Activated B cell treated with CpG ODN at 0.5 μM for 24 hours (primary cell): ENCODE results near the gene FRS3. TPM values are rescaled to one million over a fixed set of nuclear protein-coding genes. Genes with fewer than 3 reads are reported as not detected.

Source experiments
- ATAC-seq: fragments of 200-7000 bp; cut with Tn5 transposase; one replicate; pipeline ENCODE4 v1.10.0; 2021; ENCODE audit warnings: low read depth, mild to moderate bottlenecking, moderate library complexity
- CTCF ChIA-PET: fragments of 350-600 bp; sonication (Branson Sonifier 250); formaldehyde crosslinking; loops from one replicate; lab custom pipeline; 2021; ENCODE audit warnings: antibody characterized with exemption; lab: Charles Lee
- POLR2A ChIA-PET: fragments of 350-600 bp; sonication (Branson Sonifier 250); formaldehyde crosslinking; loops from one replicate; lab custom pipeline; 2021; ENCODE audit warnings: antibody characterized with exemption; lab: Charles Lee
- DNase-seq: peaks from one replicate; pipeline ENCODE4 v3.0.0; 2022
- H3K27ac Mint-ChIP-seq: one replicate; pipeline ENCODE4 v1.8.0; 2020; ENCODE audit warnings: mixed read lengths
- H3K27me3 Mint-ChIP-seq: one replicate; pipeline ENCODE4 v1.8.0; 2021; ENCODE audit warnings: mixed read lengths
- H3K36me3 Mint-ChIP-seq: one replicate; pipeline ENCODE4 v1.8.0; 2021; ENCODE audit warnings: low read depth, mixed read lengths
- H3K4me1 Mint-ChIP-seq: one replicate; pipeline ENCODE4 v1.8.0; 2021; ENCODE audit warnings: mixed read lengths
- H3K4me3 Mint-ChIP-seq: one replicate; pipeline ENCODE4 v1.8.0; 2020; ENCODE audit warnings: mild to moderate bottlenecking, mixed read lengths
- H3K9me3 Mint-ChIP-seq: one replicate; pipeline ENCODE4 v1.8.0; 2020; ENCODE audit warnings: mixed read lengths
- intact Hi-C: fragments of 100-400 bp; cut with micrococcal nuclease; formaldehyde crosslinking; loops from one replicate; pipeline ENCODE4 v1.15.1; 2024
- total RNA-seq: library from RNA; stranded (reverse); gene quantifications from 2 replicates; pipeline ENCODE4 v1.2.3, GENCODE V29; 2022
- TF ChIP-seq, protein P1 (sequence below): fragments of 200-600 bp; IDR thresholded peaks from one replicate; pipeline ENCODE4 v1.8.0; 2022; ENCODE audit warnings: antibody characterized with exemption, mild to moderate bottlenecking

The FRS3 gene
- total RNA-seq: 6.5 and 6.7 TPM in 2 replicates

GRCh38 chr6:41779788-41780550, at the start of gene FRS3:
Gene FRS3, minus strand, starts transcription at chr6:41779900. Its CDS starts 2,913 bp downstream, at chr6:41776987.
- H3K4me1 Mint-ChIP-seq: peaks cover 25% of the 10 kb centered on the region

DNA sequence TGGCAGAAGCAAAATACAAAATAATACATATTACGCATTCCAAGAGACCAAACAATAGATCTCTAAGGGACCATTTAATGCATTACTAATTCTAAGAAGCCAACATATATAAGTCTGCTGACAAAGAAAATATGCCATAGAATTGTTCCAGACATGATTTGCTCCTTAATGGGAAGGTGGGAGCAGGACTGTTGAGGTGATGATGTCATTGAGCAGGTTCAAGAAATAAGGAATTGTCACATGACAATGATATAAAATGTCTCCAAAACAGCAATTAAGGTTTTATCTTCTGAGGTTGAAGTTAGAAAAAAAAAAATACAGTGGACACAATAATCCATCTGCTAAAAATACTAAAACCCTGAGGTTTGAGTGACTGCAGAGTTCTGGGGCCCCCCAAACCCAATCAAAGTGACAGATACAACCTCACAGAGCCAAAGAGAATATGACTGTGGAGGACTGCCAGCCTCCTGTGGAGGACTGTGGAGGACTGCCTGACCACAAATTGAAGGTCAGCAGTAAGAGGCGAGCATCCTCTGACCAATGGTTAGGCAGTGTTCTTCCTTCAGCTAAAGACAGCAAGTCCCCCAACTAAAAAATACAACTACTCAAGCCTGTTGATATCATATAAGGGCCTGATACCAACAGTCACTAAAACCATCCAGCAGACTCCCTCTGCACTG, 46.8 kb upstream of the FRS3 start:
- Mint-ChIP-seq H3K4me1 (no peaks in the 10 kb centered on the region), H3K4me3 (no peak overlapping the region), H3K27ac (no peak overlapping the region), H3K27me3 (no peaks in the 10 kb centered on the region), H3K36me3 (peaks cover 2% of the 10 kb centered on the region), H3K9me3 (no peaks in the 10 kb centered on the region)
- TF ChIP-seq, protein P1, sequence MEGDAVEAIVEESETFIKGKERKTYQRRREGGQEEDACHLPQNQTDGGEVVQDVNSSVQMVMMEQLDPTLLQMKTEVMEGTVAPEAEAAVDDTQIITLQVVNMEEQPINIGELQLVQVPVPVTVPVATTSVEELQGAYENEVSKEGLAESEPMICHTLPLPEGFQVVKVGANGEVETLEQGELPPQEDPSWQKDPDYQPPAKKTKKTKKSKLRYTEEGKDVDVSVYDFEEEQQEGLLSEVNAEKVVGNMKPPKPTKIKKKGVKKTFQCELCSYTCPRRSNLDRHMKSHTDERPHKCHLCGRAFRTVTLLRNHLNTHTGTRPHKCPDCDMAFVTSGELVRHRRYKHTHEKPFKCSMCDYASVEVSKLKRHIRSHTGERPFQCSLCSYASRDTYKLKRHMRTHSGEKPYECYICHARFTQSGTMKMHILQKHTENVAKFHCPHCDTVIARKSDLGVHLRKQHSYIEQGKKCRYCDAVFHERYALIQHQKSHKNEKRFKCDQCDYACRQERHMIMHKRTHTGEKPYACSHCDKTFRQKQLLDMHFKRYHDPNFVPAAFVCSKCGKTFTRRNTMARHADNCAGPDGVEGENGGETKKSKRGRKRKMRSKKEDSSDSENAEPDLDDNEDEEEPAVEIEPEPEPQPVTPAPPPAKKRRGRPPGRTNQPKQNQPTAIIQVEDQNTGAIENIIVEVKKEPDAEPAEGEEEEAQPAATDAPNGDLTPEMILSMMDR: no peak
- DNase-seq: no peak
- no peak for ATAC-seq
- ChIA-PET CTCF (no interaction called here), POLR2A (no interaction called here)
- intact Hi-C loops: no loop called here

More at GRCh38 chr6:41779788-41780550, at the start of gene FRS3:
- intact Hi-C loops: loop anchor here (1.0 to 10.0 kb wide), 10 partner anchors 7 to 1115 kb away; partner anchors contain the start of genes TFEB and TOMM6
- no peaks in the 10 kb centered on the region for H3K9me3 Mint-ChIP-seq
- peak within 1 kb of the TSS; percentile 63 for H3K27ac Mint-ChIP-seq
- TF ChIP-seq, protein P1: no peak
- CTCF ChIA-PET: interaction anchor here (1.0 to 1.6 kb wide), 2 partner anchors 42 to 263 kb away, joined by 3 to 4 read pairs; no protein-coding TSS in a partner anchor
- H3K4me3 Mint-ChIP-seq: peak within 1 kb of the TSS; percentile 93
- H3K27me3 Mint-ChIP-seq: no peaks in the 10 kb centered on the region
- peak; percentile 100 for DNase-seq
- ATAC-seq: peak; percentile 95
- POLR2A ChIA-PET: interaction anchor here (1.0 kb wide), 2 partner anchors 8 to 264 kb away, joined by 3 to 4 read pairs; no protein-coding TSS in a partner anchor
- peaks cover 13% of the 10 kb centered on the region for H3K36me3 Mint-ChIP-seq

- CTCF ChIA-PET: no interaction called here
- Mint-ChIP-seq H3K9me3 (no peaks in the 10 kb centered on the region), H3K27me3 (no peaks in the 10 kb centered on the region), H3K4me1 (no peaks in the 10 kb centered on the region), H3K4me3 (no peak overlapping the region), H3K36me3 (peaks cover 2% of the 10 kb centered on the region), H3K27ac (no peak overlapping the region)
- POLR2A ChIA-PET: no interaction called here
- TF ChIP-seq, protein P1: no peak
- no peak for ATAC-seq
- no peak for DNase-seq
- intact Hi-C loops: no loop called here
These were observed 45.2 kb upstream of the FRS3 start for GRCh38 chr6:41824571-41825569.

GRCh38 chr6:41823178-41823577, 43.5 kb upstream of the FRS3 start:
- no peaks in the 10 kb centered on the region for H3K27me3 Mint-ChIP-seq
- no peak overlapping the region for H3K4me3 Mint-ChIP-seq
- ChIA-PET POLR2A (no interaction called here), CTCF (no interaction called here)
- no peak for ATAC-seq
- H3K27ac Mint-ChIP-seq: no peak overlapping the region
- DNase-seq: no peak
- intact Hi-C loops: no loop called here
- no peaks in the 10 kb centered on the region for H3K9me3 Mint-ChIP-seq
- no peaks in the 10 kb centered on the region for H3K4me1 Mint-ChIP-seq
- peaks cover 2% of the 10 kb centered on the region for H3K36me3 Mint-ChIP-seq
- TF ChIP-seq, protein P1: no peak
